ENCODE measurements around the gene KIF5A.

Gene KIF5A

GRCh38 chr12:57620245-57620935 lies 70.5 kb downstream of the KIF5A start:
- DNase-seq (ENCODE audit: low read depth), result no peak

GRCh38 chr12:57620936-57621496 lies 71.2 kb downstream of the KIF5A start:
- no peak for DNase-seq (ENCODE audit: low read depth)

GRCh38 chr12:57621497-57622292 lies 71.9 kb downstream of the KIF5A start:
- no peak for DNase-seq (ENCODE audit: low read depth)

GRCh38 chr12:57622293-57623245 lies 72.7 kb downstream of the KIF5A start:
- no peak for DNase-seq (ENCODE audit: low read depth)

GRCh38 chr12:57623385-57623784 lies 73.5 kb downstream of the KIF5A start:
- no peak for DNase-seq (ENCODE audit: low read depth)

- DNase-seq (ENCODE audit: low read depth), result no peak
Observed at GRCh38 chr12:57623811-57624390, 74.1 kb downstream of the KIF5A start.

GRCh38 chr12:57624441-57625220 lies 74.8 kb downstream of the KIF5A start:
- DNase-seq (ENCODE audit: low read depth), result no peak

- no peak for DNase-seq (ENCODE audit: low read depth)
Observed at GRCh38 chr12:57625261-57626032, 75.6 kb downstream of the KIF5A start.

GRCh38 chr12:57626111-57626920 lies 76.5 kb downstream of the KIF5A start:
- no peak for DNase-seq (ENCODE audit: low read depth)

- DNase-seq (ENCODE audit: low read depth), result no peak
Observed at GRCh38 chr12:57626921-57627445, 77.1 kb downstream of the KIF5A start.

- no peak for DNase-seq (ENCODE audit: low read depth)
Observed at GRCh38 chr12:57627501-57628279, 77.8 kb downstream of the KIF5A start.

GRCh38 chr12:57628280-57629191 lies 78.7 kb downstream of the KIF5A start:
- DNase-seq (ENCODE audit: low read depth), result no peak

GRCh38 chr12:57629897-57630471 lies 80.1 kb downstream of the KIF5A start:
- no peak for DNase-seq (ENCODE audit: low read depth)

- no peak for DNase-seq (ENCODE audit: low read depth)
Observed at GRCh38 chr12:57630891-57631433, 81.1 kb downstream of the KIF5A start.

- DNase-seq (ENCODE audit: low read depth), result no peak
Observed at GRCh38 chr12:57631566-57632072, 81.8 kb downstream of the KIF5A start.
